HG02870 (cell line): Measurements from ENCODE around the gene IPPK.

ENCODE experiments used
- ATAC-seq: cut with Tn5 transposase; IDR thresholded peaks from one replicate; pipeline ENCODE4 v1.9.1; 2021; ENCODE audit warnings: mild to moderate bottlenecking, moderate library complexity; ENCODE audit not compliant: unreplicated experiment

IPPK gene

DNA sequence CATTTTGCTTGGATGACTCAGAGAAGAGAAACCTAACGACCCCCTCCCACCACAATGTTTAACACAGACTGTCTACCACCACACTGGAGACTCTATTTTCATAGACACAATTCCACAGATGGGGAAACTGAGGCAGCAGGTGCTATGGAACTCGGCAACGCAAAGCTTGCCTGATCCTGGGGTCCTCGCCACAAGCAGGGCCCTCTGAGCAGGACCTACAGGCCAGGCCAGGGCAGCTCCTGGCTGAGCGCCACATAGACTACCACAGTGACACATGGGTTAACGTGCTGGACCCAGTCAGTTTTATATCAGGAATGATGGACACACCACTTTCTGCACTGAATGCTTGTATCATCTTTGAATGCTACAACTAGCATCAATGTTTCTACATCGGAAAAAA is 11.8 kb downstream of the IPPK start:
- ATAC-seq: no peak

DNA sequence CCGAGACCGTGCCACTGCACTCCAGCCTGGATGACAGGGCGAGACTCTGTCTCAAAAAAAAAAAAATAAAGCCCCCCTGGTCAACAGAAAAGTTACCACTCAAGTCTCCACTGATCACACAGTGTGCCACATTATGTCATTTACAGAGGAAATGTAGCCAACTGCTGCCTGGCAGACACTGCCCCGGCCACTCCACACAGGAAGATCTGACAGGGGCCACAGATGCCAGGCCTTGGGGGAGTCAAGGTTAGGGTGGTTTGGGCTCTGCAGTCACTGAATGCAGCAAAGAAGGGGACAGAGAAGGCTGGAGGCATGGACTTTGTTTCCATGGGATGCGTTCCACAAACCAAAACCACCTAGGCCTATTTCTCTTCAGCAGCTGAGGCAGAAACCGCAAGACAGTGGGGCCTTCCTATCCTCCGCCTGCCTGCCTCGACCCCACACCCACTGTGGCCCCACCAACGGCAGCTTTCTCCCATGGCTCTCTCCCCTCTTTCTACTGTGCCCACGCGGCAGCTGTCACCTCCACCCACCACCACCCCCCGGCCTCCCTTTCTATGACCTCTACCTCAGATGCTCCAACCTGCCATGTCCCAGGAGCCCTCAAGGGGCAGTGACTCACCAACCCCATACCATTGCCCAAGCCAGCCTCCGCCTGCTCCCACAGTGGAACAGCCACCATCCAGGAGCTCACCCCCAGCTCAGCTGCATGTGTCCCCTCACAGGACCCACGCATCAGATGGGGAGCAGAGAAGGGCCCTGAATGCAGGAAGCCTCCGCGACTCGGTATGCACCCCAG is 12.4 kb downstream of the IPPK start:
- no peak for ATAC-seq

DNA sequence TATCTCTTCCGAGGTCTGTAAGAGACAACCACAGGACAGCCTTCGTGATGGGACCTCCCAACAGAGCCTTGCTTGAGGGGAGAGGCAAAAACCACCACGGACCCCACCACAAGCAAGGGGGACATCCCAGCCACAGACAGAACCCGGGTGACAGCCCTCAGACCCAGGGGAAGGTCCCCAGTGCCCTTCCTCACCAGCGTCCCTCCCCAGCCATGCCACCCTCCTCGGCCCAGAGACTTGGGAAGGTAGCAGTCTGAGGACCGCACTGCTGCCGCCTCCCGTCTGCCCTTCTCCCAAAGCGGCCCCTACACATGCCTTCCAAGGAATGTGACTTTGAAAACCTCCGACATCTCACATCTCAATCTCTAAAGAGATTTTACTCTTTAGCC is 13.4 kb downstream of the IPPK start:
- ATAC-seq: no peak

DNA sequence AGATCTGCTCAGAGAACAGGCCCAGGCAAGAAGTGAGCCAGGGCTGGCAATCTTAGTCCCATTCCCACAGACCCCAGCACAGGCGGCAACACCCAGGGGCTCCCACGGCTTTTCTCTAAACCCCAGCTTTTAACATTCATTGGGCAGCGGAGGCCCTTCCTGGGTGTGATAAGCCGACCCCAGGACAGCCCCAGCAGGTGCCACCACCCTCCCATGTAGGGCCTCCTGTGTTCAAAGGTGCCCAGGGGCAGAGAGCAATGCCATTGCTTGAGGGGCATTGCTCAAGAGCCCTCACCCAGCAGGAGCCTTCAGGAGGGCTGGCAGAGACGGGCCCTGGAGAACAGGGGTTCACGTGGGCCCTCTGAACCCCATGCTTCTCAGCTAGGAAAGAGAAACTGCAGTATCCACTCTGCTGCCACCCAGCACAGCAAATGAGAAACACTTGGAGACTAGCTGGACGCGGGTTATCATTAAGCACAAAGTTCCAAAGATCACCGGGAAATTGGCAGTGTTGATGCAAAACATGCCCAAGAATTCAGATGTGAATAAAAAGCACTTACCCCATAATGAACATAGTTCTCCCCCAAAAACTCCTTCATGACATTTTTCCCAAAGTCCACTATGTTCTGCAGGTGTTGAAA is 13.9 kb downstream of the IPPK start:
- no peak for ATAC-seq

DNA sequence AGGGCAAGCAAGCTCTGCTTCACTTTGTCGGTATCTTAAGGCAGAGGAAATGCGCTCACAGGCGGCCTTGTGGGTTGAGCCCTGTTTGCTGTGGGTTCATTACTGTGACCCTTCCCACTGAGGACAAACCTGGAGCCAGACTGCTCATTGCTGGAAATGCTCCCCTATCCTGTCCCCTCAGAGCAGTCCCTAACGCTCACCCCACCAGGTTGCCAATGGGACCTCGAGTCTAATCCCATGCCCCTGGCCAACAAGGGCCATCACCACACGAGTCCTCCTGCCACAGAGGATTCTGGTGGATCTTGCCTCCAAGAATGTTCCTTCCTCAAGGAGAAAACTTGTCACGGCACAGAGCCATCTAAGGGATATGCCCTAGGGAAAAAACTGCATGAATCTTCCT is 14.6 kb downstream of the IPPK start:
- ATAC-seq: no peak

DNA sequence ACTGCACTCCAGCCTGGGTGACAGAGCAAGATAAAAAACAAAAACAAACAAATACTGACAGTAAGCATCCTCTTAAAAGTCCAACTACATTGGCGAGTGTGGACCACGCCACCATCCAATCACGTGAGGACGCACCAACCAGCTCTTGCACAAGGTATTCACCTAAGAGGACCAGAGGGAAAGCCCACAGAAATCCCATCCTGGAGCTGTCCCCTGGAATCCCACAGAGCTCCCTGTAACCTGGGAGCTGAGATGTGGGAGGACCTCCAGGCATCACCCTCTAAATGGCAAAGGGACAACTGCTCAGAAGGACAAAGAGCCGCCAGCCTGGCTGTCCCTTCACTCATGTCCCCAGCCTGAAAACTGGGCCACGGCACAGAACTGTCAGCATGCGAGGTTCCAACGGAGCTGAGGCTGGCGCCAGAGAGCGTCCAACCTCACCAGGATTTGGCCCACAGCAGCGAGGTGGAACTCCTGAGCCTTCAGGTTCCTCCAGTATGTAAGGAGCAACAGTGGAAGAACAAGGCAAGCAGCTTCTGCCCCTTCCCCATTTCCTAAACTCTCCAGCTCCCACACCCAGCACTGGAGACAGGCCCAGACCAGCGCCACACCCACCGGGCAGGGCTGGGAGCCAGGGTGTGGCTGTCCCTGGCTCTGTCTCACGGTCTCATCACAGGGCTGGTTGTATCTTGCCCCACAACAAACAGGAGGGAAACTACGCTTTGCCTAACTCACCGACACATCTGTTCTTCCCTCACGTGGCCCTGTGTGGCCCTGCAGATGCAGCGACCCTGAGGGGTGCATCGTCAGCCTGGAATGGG is 15.2 kb downstream of the IPPK start:
- ATAC-seq: no peak

DNA sequence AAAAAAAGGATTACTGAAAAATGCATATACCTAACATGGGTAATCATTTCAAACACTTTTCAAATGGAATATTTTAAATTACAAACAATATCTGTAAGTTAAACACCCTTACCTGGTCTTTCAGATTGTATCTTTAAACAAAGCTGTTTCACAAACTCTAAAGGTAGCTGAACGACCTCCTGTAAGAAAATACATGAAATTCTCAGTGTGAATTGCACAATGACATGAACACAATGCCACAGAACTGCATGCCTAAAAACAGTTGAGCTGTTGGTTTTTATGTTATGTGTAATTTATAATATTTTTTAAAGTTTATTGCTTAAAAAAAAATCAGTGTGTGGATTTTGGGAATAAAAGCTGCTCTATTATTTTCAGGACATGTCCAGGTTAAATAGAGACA is 17.5 kb downstream of the IPPK start:
- ATAC-seq: no peak

DNA sequence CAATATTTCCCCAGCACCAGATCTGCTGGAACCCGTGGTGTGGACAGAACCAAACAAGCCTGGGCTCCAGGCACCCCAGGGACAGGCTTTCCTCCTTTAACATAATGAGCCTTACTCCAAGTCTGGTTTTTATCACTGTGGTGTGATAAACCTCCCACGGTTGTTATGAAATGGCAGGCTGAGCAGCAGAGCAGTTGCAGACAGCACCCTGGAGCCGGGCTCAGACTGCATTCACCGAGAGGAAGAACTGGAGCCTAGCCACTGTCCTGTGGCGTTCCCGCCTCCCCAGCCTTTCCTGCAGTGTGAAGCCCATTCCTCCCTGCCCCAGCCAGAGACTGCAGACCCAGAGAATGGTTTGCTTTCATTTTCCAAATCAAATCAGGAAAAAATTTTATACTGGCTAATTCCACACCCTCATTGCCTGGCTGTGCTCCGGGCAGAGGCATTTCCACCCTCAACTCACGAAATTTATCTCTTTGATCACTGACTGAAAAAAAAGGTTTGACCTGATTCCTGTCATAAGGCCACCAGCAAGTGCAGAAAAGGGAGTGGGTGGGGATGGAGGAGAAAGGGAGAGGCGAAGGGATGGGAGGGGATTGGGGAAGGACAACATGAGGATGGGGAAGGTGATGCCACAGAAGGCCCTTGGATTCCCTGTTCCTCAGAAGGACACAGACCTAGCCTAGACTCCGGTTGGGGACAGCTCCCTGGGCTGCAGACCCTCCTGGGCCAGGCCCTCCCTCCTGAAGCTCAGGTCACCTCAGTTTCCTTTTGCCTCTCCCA is 18.9 kb downstream of the IPPK start:
- no peak for ATAC-seq

DNA sequence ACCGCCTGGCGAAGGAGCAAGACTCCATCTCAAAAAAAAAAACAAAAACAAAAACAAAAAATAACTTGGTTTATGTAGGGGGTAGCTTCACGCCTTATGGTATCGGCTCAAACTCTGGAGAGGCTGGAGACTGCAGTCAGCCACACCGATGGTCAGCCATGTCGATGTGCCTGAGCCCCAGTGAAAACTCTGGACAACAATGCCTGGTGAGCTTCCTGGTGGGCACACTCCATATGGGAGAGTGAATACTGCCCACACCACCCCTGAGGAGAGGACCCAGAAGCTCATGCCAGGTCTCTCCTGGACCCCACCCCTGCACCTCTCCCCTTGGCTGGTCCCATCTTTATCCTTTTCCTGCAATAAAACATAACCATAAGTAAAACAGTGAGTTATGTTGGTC is 19.6 kb downstream of the IPPK start:
- ATAC-seq: no peak

DNA sequence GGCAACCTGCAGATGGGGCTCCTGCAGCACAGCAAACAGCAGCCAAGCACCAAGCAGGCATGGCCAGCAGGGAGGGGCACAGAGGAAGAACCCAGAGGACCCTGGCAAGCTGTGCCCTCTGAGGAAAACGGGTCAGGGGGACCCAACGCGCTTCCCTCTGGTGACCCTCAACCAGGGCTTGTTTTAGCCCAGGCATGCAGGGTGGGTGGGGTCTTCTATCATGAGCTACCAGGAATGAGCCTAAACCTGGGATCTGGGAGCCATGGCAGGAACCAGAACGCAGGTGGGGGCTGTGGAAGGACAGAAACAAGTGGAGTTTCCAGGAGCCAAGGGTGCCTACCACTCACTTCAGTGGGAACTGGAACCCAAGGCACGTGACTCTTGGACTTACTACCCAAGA is 20.9 kb downstream of the IPPK start:
- ATAC-seq: no peak

DNA sequence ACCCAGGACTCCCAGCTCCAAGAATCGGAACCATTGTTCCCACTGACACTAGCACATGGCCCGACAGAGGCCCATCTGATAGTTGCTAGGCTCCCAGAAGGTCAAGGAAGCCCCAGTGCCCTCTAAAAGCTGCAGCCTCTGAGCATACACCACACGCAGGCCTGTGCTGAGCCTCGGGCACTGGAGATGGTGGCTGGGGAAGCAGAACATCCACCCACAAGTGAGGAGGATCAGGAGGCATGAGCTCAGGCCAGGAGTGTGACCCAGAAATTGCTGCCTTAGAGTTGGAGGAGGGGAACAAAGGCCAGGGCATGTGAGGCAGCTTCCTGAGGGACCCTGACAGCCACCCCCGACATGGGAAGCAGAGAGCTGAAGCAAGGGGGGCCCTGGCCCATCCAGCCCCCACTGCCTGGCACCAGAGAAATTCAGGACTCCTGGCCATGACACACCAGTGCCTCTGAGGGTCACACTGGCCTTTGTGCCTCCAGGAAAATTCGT is 21.4 kb downstream of the IPPK start:
- ATAC-seq: no peak

DNA sequence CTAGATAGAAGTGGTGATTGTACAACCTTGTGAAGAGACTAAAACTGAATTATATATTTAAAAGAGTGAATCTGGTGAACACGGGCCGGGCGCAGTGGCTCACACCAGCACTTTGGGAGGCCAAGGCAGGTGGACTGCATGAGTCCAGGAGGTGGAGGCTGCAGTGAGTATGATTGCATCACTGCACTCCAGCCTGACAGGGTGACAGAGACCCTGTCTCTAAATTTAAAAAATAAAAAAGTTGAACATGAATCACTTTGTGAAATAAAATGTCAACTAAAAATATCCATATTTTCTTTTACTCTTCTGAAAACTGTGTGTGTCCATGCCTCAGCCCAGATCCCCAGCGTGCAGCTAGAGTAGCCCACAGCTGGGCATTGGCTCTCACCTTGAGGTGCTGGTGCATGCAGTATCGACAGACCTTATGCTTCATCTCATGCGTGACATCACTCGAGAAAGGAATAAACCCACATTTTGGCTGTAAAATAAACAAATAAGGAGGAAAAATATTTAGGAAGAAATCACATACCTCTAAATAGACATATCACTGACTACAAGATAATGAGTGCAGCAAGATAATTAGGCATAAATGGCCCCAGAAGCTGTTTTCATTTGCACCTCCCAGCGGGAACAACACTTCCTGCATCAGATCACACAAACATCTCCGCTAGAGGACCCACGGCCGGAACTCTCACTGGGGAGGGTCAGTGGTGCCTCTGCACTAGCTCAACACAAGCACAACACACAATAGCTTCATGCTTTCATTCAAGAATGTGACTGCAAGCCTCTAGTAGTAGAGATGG is 22.1 kb downstream of the IPPK start:
- no peak for ATAC-seq

DNA sequence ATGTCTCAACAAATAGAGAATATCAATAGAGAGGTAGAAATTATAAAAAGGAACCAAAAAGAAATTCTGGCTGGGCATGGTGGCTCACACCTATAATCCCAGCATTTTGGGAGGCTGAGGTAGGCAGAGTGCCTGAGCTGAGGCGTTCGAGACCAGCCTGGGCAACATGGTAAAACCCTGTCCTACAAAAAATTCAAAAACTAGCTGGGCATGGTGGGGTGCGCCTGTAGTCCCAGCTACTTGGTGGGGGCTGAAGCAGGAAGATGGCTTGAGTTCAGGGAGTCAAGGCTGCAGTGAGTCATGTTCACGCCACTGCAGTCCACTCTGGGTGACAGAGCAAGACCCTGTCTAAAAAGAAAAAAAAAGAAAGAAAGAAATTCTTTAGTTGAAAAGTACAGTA is 24.9 kb downstream of the IPPK start:
- ATAC-seq: no peak

DNA sequence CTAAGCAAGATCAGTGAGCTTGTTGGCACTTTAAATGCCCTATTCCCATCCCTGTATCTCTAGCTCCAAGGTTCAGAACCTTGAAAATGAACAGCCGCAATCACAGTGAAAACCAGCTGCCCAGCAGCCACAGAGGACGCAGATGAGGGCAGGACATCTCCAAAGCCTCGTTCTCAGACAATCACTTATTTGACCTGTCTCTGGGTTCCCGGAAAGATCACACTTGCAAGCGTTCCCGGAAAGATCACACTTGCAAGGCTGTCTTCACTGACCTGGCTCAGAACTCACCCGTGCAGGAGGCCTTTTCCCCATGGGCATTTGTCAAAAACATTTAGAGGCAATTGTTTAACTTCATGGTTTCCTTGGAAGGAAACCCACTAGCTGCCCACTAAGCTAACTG is 25.7 kb downstream of the IPPK start:
- no peak for ATAC-seq

DNA sequence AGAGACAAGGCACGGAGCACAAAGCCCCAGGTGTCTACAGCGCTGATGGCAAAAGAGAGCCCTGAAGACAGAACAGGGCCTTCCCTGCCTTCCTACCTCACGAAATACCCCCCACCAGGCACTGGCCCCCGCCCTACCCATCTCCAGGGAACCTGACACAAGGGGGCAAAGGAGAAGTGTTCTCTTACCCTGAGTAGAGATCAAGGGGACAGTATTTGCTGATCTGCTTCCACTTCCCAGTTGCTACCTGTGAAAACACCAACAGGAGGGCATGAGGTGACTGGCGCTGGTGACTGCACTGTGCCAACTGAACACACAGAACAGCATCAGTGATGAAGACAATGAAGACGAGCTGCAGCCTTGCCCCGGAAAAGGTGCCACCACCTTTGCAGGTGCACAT is 27.4 kb downstream of the IPPK start:
- ATAC-seq: no peak

DNA sequence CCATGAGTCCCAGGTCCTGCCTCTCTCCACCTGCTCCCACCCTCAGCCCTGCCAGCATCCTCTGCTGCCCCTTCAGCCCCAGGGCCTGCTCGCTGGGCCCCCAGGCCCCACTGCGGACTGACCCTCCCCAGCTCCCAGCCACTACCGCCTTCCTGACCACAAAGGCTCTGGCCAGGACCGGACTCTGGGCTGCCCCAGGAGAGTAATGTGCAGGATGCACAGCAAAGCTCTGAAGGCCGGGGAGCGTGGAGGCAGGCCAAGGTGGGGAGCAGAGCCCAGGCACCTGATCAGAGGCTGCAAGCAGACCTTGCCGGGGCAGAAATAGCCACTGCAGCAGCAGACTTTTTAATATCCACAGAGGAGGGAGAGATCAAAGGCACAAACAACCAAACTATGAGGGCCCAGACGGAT is 27.9 kb downstream of the IPPK start:
- ATAC-seq: no peak

DNA sequence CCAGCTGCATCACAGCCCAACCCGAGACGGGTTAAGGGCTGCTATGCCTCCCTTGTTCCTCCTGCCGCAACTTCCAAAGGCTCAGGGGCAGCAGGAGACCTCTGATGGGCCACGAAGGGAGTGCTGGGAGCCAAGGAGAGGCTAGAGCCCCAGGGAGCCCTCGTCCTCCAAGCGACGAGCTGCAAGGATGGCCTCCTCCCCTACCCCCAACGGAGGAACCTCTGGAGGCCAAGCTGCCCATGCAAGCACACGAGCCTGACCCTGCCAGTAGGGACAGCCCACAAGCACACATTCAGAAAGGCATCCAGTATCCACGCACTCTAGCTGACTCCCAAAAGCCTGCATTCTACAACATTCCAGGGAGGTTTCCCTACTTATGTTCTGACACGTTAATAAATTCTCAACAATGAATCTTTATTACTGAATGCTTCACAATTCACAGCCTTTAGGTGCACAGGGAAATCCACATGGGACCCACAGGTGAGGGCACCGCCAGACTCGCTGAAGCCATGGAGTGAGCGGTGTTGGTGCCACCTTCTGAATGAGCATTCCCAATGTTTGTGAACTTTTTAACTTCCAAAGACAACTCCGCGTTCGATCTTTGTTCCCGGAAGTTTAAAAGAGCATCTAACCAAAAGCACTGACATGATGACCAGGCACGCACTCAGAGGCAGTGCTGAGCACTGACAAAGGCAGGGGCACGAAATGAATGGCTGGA is 28.7 kb downstream of the IPPK start:
- no peak for ATAC-seq

DNA sequence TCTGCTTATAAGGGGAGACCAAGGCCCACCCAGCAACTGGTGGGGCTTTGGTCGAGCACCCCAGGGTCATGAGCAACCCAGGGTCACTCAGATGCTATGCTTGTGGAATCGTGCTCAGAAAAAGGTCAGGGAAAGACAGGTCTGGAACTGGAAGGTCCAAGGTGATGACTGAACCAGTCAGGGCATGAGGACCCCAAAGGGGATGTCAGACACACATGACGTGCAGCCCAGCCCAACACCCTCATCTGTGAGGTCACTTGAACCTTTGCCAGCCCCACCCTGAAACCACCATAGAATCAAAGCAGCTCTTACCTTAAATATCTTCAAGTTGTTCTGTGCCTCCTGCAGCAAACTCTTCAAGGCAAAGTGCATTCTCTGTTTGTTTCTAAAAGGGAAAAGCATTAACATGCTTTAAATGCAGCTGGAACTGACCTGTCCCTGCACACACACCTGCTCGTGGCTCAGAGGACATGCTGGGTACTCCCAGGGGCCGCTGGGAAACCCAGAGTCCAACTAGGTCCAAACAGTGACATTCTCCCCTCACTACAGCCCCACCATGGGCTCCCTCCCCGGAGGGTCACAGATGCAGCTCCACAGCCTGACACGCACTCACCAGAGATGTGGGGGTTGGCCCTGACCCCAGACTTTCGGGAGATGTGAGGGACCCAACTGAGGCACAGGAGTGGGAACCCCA is 29.4 kb downstream of the IPPK start:
- no peak for ATAC-seq

DNA sequence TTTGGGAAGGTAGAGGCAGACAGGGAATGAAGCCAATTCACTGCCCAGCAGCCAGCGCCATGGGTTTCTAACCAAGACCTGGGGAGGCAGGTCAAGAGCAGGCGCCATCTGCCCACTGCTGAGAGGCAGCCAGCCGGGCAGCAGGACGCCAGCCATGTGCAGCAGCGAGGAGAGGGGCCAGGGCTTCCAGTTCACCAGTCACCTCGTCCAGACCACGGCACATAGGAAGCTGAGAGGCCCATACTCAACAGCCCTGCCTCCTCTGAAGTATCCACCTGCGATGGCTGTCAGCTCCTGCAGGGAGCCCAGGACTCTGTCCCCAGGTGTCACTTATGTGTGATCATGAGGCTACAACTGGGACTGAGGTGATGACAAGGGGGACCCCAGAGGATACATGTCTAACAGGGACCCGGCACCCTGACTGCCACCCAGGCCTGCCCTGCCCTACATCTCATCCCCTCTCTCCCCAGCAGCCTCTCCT is 30.1 kb downstream of the IPPK start:
- no peak for ATAC-seq
